Testis (tissue), 3 donors: ENCODE measurements around the gene GPC1. TPM values are rescaled to one million over a fixed set of nuclear protein-coding genes. Genes with fewer than 3 reads are reported as not detected.
A peak's percentile ranks its signal among the peaks of the same experiment; 100 is the strongest.

Source experiments
- DNase-seq: peaks from one replicate; pipeline ENCODE4 v3.0.0-alpha.2; 2019
- H3K27ac ChIP-seq, 2 donors: fragments of 200-600 bp; sonication (generic); one replicate each; pipeline ENCODE4 v1.5.1; 2019
- H3K27me3 ChIP-seq: fragments of 200-600 bp; sonication (generic); one replicate; pipeline ENCODE4 v1.5.1; 2019
- H3K36me3 ChIP-seq: fragments of 200-600 bp; sonication (generic); one replicate; pipeline ENCODE4 v1.5.1; 2017; ENCODE audit warnings: low read depth; ENCODE audit errors: missing control alignments
- H3K4me1 ChIP-seq: fragments of 200-600 bp; sonication (generic); one replicate; pipeline ENCODE4 v1.5.1; 2019
- H3K4me3 ChIP-seq, 2 donors: fragments of 200-600 bp; sonication (generic); one replicate each; pipeline ENCODE4 v1.5.1; 2017 to 2019
- H3K9me3 ChIP-seq: fragments of 200-600 bp; sonication (generic); one replicate; pipeline ENCODE4 v1.5.1; 2017
- POLR2A ChIP-seq: fragments of 450-650 bp; IDR thresholded peaks from one replicate; pipeline ENCODE4 v1.6.1; 2017; ENCODE audit warnings: antibody characterized with exemption, mild to moderate bottlenecking, moderate library complexity
- WGBS, 2 donors: methylation state at CpG; one replicate each; pipeline ENCODE4 v1.1.5; 2018; 5-methylcytosine and 5-hydroxymethylcytosine counted together
- intact Hi-C: fragments of 100-400 bp; cut with DNase I; formaldehyde crosslinking; loops from one replicate; pipeline ENCODE4 v1.15.1; 2023; ENCODE audit warnings: low total_unique reads
- polyA plus RNA-seq: library from polyadenylated mRNA; stranded (reverse); fragments of 350-450 nt; fragmentation: Illumina TruSeq; extraction: RNeasy Lipid Tissue Mini Kit (QIAGEN cat#74804); gene quantifications from one replicate; pipeline ENCODE4 v1.2.3, GENCODE V29; 2014; ENCODE audit warnings: low read depth, low replicate concordance; ENCODE audit not compliant: insufficient read depth
- total RNA-seq, 2 donors: library from RNA; depleted of rRNA; stranded (reverse); fragments of >200 nt; gene quantifications; one replicate each; pipeline ENCODE4 v1.2.3, GENCODE V29; 2016
- TF ChIP-seq, protein P1 (sequence below), 3 experiments: fragments of 450-650 bp in 2 of 3; fragments of 200-600 bp in 1 of 3; sonication (generic) in 1 of 3; IDR thresholded peaks; one replicate each; pipeline ENCODE4 v1.5.1; 2016 to 2019; ENCODE audit warnings: antibody characterized with exemption in 3 of 3, mild to moderate bottlenecking in 2 of 3, moderate library complexity in 1 of 3

GPC1 gene
- total and polyA plus RNA-seq, 3 donors from 2014 or later: 74.2 to 479 (median 244) TPM

DNA sequence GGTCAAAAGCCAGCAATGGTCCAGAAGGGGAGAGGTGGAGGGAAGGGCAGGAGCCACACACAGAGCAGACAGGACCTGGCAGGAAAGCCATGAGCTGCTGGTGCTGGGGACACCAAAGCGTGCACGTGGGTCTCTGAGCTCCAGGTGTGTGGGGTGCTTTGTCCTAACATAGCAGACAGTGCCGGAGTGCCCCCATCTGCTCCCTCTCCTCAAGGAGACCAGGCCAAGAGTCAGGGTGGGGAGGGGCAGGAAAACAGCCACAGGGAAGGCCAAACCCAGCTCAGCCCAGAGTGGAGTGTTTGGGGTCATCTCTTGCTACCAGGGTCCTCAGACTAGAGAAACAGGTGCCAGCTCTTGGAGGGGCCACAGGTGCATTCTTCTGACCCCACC, 4.2 kb upstream of the GPC1 start:
- peak; percentile 11 for DNase-seq
- H3K36me3 ChIP-seq: no peaks in the 10 kb centered on the region
- H3K4me1 ChIP-seq: peaks cover 6% of the 10 kb centered on the region
- H3K27me3 ChIP-seq: no peaks in the 10 kb centered on the region
- 81 to 85% methylated on average over 3 of the region's 3 CpGs for WGBS, 2 donors
- H3K27ac ChIP-seq: no peak overlapping the region
- no peak overlapping the region for H3K4me3 ChIP-seq
- H3K9me3 ChIP-seq: no peaks in the 10 kb centered on the region
- no peak for TF ChIP-seq POLR2A
- TF ChIP-seq, protein P1, sequence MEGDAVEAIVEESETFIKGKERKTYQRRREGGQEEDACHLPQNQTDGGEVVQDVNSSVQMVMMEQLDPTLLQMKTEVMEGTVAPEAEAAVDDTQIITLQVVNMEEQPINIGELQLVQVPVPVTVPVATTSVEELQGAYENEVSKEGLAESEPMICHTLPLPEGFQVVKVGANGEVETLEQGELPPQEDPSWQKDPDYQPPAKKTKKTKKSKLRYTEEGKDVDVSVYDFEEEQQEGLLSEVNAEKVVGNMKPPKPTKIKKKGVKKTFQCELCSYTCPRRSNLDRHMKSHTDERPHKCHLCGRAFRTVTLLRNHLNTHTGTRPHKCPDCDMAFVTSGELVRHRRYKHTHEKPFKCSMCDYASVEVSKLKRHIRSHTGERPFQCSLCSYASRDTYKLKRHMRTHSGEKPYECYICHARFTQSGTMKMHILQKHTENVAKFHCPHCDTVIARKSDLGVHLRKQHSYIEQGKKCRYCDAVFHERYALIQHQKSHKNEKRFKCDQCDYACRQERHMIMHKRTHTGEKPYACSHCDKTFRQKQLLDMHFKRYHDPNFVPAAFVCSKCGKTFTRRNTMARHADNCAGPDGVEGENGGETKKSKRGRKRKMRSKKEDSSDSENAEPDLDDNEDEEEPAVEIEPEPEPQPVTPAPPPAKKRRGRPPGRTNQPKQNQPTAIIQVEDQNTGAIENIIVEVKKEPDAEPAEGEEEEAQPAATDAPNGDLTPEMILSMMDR (IDR thresholded peaks at IDR 0.05): no peak
- intact Hi-C loops: no loop called here

DNA sequence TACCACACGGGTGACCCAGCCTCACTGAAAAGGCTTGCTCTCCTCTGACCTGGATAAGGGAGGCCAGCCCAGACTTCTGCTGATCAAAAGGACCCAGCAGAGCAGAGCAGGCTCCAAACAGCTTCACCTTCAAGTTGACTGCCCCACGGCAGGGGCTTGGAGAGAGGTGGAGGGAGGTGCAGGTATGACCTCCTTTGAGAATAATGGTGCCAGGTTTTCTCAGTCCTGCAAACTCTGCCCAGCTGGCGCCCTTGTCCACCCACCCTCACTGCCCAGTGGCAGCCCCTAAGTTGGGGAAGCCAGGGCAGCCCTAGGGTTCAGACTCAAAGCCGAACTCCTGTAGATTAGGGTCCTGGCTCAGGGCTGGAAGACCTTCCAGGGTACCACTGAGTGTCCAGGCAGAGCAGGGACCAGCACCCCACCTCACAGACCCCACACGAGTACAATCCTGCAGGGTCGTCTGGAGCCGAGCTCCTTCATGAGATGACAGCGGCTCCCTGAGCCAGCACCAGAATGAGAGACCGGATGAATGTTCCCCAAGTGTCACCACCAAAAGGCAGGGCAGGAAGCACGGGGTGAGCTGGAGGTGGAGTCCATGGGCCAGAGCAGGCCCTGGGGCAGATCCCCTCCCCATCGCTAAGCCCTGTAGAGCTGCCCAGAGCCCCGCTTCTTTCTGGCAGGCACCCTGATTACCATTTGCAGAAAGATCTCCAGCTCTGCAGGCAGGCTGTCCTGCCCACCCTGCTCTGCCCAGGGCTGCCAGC, 3.6 kb upstream of the GPC1 start:
- Histone ChIP-seq H3K4me1 (peaks cover 6% of the 10 kb centered on the region), H3K27me3 (no peaks in the 10 kb centered on the region), H3K4me3 (no peak overlapping the region), H3K9me3 (no peaks in the 10 kb centered on the region), H3K36me3 (no peaks in the 10 kb centered on the region), H3K27ac (no peak overlapping the region)
- 88 to 92% methylated on average over 10 to 12 of the region's 12 CpGs for WGBS, 2 donors
- intact Hi-C loops: no loop called here
- peak; percentile 9 for DNase-seq
- TF ChIP-seq, protein P1 (IDR thresholded peaks at IDR 0.05): no peak
- TF ChIP-seq POLR2A: no peak

DNA sequence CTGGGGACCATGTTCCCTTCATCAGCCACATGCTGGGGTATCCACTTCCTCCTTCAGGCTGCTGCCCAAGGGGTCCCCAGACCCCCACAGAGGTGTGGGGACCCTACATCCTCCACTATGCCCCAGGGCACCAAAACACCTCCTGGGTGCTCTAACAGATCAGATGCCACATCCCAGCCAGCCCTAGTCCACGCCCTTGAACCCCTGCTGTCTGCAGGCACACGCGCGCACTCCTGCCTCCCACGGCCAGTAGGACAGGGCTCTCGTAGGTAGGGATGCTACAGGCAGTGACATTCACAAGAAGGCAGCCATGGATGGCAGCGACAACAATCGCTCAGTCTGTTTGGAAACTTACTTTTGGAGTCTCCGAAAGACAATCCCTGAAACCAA, 3.0 kb upstream of the GPC1 start:
- Histone ChIP-seq H3K27me3 (no peaks in the 10 kb centered on the region), H3K9me3 (no peaks in the 10 kb centered on the region), H3K36me3 (no peaks in the 10 kb centered on the region), H3K27ac (no peak overlapping the region), H3K4me1 (peaks cover 9% of the 10 kb centered on the region), H3K4me3 (no peak overlapping the region)
- DNase-seq: peak; percentile 12
- TF ChIP-seq, protein P1 (IDR thresholded peaks at IDR 0.05): no peak
- no peak for TF ChIP-seq POLR2A
- 80 to 93% methylated on average over 3 to 9 of the region's 9 CpGs for WGBS, 2 donors
- intact Hi-C loops: no loop called here

DNA sequence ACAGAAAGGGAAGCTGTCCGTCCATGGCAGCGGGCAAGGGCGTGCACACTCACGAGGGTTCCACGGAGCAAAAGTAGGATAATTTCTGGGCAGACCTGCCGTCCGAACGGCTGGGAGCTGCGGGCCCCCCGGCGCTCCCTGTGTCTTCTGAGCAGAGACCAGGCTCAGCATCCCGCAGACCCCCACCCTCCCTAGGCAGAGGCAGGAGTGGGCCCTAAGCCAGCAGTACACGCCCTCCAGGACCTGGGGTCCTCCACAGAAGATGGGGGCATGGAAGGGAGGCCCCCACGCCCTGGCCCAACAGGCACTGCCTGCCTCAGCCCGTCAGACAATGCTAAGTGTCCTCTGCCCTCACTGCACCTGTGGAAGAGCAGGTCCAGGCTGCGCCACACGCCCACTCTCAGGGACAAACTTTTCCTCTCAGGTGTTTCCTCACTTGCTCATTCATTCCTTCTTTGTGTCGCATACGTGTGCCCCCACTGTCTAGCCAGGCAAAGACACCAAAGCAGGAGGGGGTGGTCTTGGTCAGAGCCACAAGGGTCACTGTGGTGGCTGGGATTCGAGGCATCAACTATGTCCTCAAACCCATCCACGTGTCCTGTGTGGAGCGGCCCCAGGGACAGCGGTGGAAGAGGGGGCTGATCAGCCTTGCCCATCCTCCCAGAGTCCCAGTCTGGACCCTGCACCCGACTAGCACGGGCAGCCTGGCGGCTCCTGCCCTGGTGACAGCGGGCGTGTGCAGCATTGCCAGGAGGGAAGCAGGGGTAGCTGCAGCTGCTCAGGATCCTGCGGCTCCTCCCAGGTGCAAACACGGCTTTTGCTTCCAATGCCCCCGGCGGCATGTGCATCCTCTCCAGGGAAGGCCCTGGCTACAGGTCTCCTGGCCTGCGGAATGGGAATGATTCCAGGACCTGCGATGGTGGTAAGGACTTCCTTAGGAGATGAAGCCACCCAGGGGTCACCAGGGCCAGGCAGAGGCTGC, 2.4 kb upstream of the GPC1 start:
- Histone ChIP-seq H3K27ac (no peak overlapping the region), H3K36me3 (no peaks in the 10 kb centered on the region), H3K4me3 (no peak overlapping the region), H3K27me3 (no peaks in the 10 kb centered on the region), H3K4me1 (peaks cover 15% of the 10 kb centered on the region), H3K9me3 (no peaks in the 10 kb centered on the region)
- no peak for TF ChIP-seq POLR2A
- TF ChIP-seq, protein P1 (IDR thresholded peaks at IDR 0.05): no peak
- WGBS, 2 donors: 88 to 92% methylated on average over 25 to 34 of the region's 34 CpGs
- intact Hi-C loops: no loop called here
- peak; percentile 13 for DNase-seq
